ENCODE measurements around the gene PRLHR.

The PRLHR gene

GRCh38 chr10:118573512-118573911 is 21.9 kb downstream of the PRLHR start:
- H3K27me3 ChIP-seq (ENCODE audit: insufficient read depth, low read length, poor library complexity) = peaks cover 13% of the 10 kb centered on the region
- ATAC-seq (ENCODE audit: insufficient read depth, low read depth) = no peak
- H2AFZ ChIP-seq (ENCODE audit: low read depth, low read length) = no peak overlapping the region
- H3K4me1 ChIP-seq (ENCODE audit: insufficient read depth, low read length) = peaks cover 1% of the 10 kb centered on the region
- H3K79me2 ChIP-seq (ENCODE audit: insufficient read depth, low read length) = no peaks in the 10 kb centered on the region
- H3K4me3 ChIP-seq (ENCODE audit: low read depth in 1 of 2, low read length in 2 of 2) = no peak overlapping the region
- no peaks in the 10 kb centered on the region for H3K9me3 ChIP-seq (ENCODE audit: insufficient read depth, low read length, severe bottlenecking)
- no peaks in the 10 kb centered on the region for H3K36me3 ChIP-seq (ENCODE audit: insufficient read depth, low read length)
- no peak overlapping the region for H3K27ac ChIP-seq (ENCODE audit: low read length)
- no peak overlapping the region for H3K9ac ChIP-seq (ENCODE audit: low read depth, low read length)
- TF ChIP-seq EZH2 (IDR thresholded peaks at IDR 0.05; ENCODE audit: borderline replicate concordance, low read depth, low read length, severe bottlenecking) = no peak
- TF ChIP-seq CTCF (IDR thresholded peaks at IDR 0.05; ENCODE audit: borderline replicate concordance, extremely low read depth, low read length, poor library complexity, severe bottlenecking) = no peak
- no peaks in the 10 kb centered on the region for H4K20me1 ChIP-seq (ENCODE audit: insufficient read depth, low read length)
- no peak overlapping the region for H3K4me2 ChIP-seq (ENCODE audit: insufficient read depth, low read length)
- no peak for DNase-seq

GRCh38 chr10:118572256-118573041 is 23.0 kb downstream of the PRLHR start:
- no peak for TF ChIP-seq EZH2 (IDR thresholded peaks at IDR 0.05; ENCODE audit: borderline replicate concordance, low read depth, low read length, severe bottlenecking)
- no peak for TF ChIP-seq CTCF (IDR thresholded peaks at IDR 0.05; ENCODE audit: borderline replicate concordance, extremely low read depth, low read length, poor library complexity, severe bottlenecking)
- no peak overlapping the region for H3K4me3 ChIP-seq (ENCODE audit: low read depth in 1 of 2, low read length in 2 of 2)
- no peak for DNase-seq
- H3K27ac ChIP-seq (ENCODE audit: low read length) = no peak overlapping the region
- no peak overlapping the region for H2AFZ ChIP-seq (ENCODE audit: low read depth, low read length)
- H3K79me2 ChIP-seq (ENCODE audit: insufficient read depth, low read length) = no peaks in the 10 kb centered on the region
- H4K20me1 ChIP-seq (ENCODE audit: insufficient read depth, low read length) = no peaks in the 10 kb centered on the region
- H3K9me3 ChIP-seq (ENCODE audit: insufficient read depth, low read length, severe bottlenecking) = no peaks in the 10 kb centered on the region
- H3K27me3 ChIP-seq (ENCODE audit: insufficient read depth, low read length, poor library complexity) = peaks cover 13% of the 10 kb centered on the region
- peaks cover 5% of the 10 kb centered on the region for H3K4me1 ChIP-seq (ENCODE audit: insufficient read depth, low read length)
- H3K36me3 ChIP-seq (ENCODE audit: insufficient read depth, low read length) = no peaks in the 10 kb centered on the region
- ATAC-seq (ENCODE audit: insufficient read depth, low read depth) = no peak
- no peak overlapping the region for H3K4me2 ChIP-seq (ENCODE audit: insufficient read depth, low read length)
- H3K9ac ChIP-seq (ENCODE audit: low read depth, low read length) = no peak overlapping the region

- no peaks in the 10 kb centered on the region for H3K79me2 ChIP-seq (ENCODE audit: insufficient read depth, low read length)
- H4K20me1 ChIP-seq (ENCODE audit: insufficient read depth, low read length) = no peaks in the 10 kb centered on the region
- ATAC-seq (ENCODE audit: insufficient read depth, low read depth) (no peak), DNase-seq (no peak)
- H2AFZ ChIP-seq (ENCODE audit: low read depth, low read length) = no peak overlapping the region
- no peaks in the 10 kb centered on the region for H3K36me3 ChIP-seq (ENCODE audit: insufficient read depth, low read length)
- H3K9me3 ChIP-seq (ENCODE audit: insufficient read depth, low read length, severe bottlenecking) = no peaks in the 10 kb centered on the region
- peaks cover 8% of the 10 kb centered on the region for H3K27me3 ChIP-seq (ENCODE audit: insufficient read depth, low read length, poor library complexity)
- H3K4me2 ChIP-seq (ENCODE audit: insufficient read depth, low read length) = no peak overlapping the region
- no peak overlapping the region for H3K4me3 ChIP-seq (ENCODE audit: low read depth in 1 of 2, low read length in 2 of 2)
- H3K4me1 ChIP-seq (ENCODE audit: insufficient read depth, low read length) = peaks cover 5% of the 10 kb centered on the region
- H3K27ac ChIP-seq (ENCODE audit: low read length) = no peak overlapping the region
- H3K9ac ChIP-seq (ENCODE audit: low read depth, low read length) = no peak overlapping the region
- TF ChIP-seq EZH2 (IDR thresholded peaks at IDR 0.05; ENCODE audit: borderline replicate concordance, low read depth, low read length, severe bottlenecking) = no peak
- TF ChIP-seq CTCF (IDR thresholded peaks at IDR 0.05; ENCODE audit: borderline replicate concordance, extremely low read depth, low read length, poor library complexity, severe bottlenecking) = no peak
Observed at GRCh38 chr10:118571123-118571522, 24.3 kb downstream of the PRLHR start.

Measured in DND-41 (cell line).